ENCODE measurements around the gene MICAL3. TPM values are rescaled to one million over a fixed set of nuclear protein-coding genes. Genes with fewer than 3 reads are reported as not detected.

MICAL3 gene
- total RNA-seq, 6 experiments from 2014 or later, result 38.6 to 44.1 (median 39.7) TPM

DNA sequence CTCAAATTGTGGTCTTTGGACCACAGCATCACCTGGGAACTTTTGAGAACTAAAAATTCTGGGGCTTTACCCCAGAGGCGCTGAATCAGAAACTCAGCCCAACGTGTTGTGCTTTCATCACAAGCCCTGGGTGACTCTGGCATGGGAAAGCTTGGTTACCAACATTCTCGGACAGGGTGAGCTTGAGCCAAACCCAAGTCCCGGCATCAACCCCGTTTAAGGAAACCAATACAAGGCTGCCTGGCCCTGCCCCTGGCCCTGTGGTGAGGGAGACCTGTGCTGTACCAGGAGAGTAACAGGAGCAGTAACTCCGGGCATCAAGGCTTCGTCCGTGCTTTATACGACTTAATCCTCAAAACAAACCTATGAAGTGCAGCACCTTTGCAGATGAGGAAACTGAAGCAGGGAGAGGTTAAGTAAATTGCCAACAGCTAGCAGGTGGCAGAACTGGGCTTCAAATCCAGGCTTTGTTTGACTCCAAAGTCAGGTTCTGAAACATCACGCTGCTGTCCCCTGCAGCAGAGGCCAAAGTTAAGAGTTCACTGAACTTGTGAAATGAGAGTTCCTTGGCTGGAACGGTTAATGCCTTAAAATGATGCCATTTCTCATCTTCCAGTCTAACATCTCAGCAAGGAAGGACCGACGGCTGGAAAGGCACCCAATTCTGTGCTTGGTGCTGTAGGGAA is 186.0 kb downstream of the MICAL3 start:
- TF ChIP-seq, protein P1, sequence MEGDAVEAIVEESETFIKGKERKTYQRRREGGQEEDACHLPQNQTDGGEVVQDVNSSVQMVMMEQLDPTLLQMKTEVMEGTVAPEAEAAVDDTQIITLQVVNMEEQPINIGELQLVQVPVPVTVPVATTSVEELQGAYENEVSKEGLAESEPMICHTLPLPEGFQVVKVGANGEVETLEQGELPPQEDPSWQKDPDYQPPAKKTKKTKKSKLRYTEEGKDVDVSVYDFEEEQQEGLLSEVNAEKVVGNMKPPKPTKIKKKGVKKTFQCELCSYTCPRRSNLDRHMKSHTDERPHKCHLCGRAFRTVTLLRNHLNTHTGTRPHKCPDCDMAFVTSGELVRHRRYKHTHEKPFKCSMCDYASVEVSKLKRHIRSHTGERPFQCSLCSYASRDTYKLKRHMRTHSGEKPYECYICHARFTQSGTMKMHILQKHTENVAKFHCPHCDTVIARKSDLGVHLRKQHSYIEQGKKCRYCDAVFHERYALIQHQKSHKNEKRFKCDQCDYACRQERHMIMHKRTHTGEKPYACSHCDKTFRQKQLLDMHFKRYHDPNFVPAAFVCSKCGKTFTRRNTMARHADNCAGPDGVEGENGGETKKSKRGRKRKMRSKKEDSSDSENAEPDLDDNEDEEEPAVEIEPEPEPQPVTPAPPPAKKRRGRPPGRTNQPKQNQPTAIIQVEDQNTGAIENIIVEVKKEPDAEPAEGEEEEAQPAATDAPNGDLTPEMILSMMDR (IDR thresholded peaks at IDR 0.05), result no peak
- no peak overlapping the region for H3K27ac Mint-ChIP-seq
- H3K4me1 Mint-ChIP-seq (ENCODE audit: low read depth), result no peaks in the 10 kb centered on the region
- no peak for DNase-seq
- H3K9me3 Mint-ChIP-seq, result no peaks in the 10 kb centered on the region
- H3K4me3 Mint-ChIP-seq, result no peak overlapping the region
- no peaks in the 10 kb centered on the region; the same call in 1 of the 2 replicates for H3K36me3 Mint-ChIP-seq (ENCODE audit: low read depth)
- peaks cover 5% of the 10 kb centered on the region for H3K27me3 Mint-ChIP-seq (ENCODE audit: insufficient read depth)

DNA sequence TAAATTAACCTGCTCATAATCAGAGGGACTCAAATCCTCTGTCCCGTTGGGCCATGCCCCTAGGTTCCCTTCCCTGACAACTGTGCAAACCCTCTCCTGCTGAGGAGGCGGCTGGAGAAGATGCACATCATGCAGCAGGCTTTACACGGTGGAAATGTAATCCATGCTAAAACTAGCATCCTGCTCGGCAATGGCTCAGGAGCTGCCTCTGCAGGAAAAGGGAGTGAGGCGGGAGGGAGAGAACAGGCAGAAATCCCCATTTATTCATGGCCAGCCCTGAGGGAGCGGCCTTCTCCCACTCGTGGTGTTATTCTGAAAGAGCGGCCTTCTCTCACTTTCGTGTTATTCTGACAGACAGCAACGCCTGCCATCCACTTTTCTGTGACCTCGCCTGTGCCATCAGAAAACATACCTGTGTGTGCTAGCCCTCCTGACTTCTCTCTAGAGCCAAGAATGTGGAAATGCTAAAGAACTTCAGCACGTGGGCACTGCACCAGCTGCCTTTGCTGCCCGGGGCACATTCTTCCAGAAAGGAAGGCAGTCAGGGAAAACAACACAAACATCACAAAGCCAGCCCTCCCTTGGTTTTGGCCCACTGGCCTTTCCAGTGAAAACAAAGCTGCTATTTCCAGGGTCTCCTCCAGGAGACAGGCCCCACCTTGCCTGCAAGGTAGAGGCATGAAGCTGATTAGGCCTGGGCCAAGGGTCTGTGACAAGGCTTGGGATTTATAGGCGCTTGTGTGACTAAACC is 187.2 kb downstream of the MICAL3 start:
- TF ChIP-seq, protein P1 (IDR thresholded peaks at IDR 0.05), result no peak
- H3K36me3 Mint-ChIP-seq (ENCODE audit: low read depth), result no peaks in the 10 kb centered on the region; the same call in 1 of the 2 replicates
- no peaks in the 10 kb centered on the region for H3K4me1 Mint-ChIP-seq (ENCODE audit: low read depth)
- no peak for DNase-seq
- peaks cover 5% of the 10 kb centered on the region for H3K27me3 Mint-ChIP-seq (ENCODE audit: insufficient read depth)
- H3K4me3 Mint-ChIP-seq, result no peak overlapping the region
- H3K9me3 Mint-ChIP-seq, result no peaks in the 10 kb centered on the region
- H3K27ac Mint-ChIP-seq, result no peak overlapping the region

DNA sequence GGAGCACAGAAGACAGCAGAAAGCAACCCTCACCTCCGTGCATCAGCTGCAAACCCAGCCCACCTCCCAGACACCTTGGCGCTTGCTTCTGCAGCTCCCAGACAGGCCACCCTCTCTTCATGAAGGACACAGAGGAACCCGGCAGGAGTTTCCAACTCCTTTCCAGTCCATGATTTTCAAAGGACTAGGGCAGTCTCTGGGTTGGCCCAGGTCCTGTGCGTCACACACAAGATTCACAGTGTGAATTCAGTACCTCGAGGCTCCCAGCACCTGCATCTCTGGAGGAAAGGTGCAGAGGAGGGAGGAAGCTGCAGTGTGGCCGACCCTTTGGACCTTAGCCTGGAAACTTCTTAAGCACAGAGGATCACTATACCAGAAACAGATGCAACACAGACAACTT is 189.1 kb downstream of the MICAL3 start:
- no peak overlapping the region for H3K4me3 Mint-ChIP-seq
- TF ChIP-seq, protein P1 (IDR thresholded peaks at IDR 0.05), result no peak
- H3K36me3 Mint-ChIP-seq (ENCODE audit: low read depth), result no peaks in the 10 kb centered on the region
- H3K4me1 Mint-ChIP-seq (ENCODE audit: low read depth), result no peaks in the 10 kb centered on the region
- H3K9me3 Mint-ChIP-seq, result no peaks in the 10 kb centered on the region
- no peaks in the 10 kb centered on the region for H3K27me3 Mint-ChIP-seq (ENCODE audit: insufficient read depth)
- no peak overlapping the region for H3K27ac Mint-ChIP-seq
- DNase-seq, result no peak

DNA sequence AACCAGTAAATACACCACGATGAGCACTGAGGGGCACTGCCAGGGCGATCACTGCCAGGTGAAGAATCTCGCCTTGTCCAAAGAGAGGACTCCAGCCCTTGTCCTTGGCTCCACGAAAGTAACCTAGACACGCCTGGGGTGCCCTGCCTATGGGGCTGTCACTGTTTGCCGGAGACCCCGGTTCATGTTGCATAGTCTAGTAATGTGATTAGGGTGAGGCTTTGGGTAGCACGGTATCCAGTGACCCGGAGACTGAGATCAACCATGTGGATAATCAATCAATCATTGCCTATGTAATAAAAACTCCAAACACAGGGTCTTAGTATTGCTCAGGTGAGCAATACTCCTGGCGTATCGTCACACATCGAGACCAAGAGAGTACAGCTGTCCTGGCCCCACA is 190.9 kb downstream of the MICAL3 start:
- Mint-ChIP-seq H3K4me3 (no peak overlapping the region), H3K4me1 (ENCODE audit: low read depth) (peaks cover 8% of the 10 kb centered on the region; the same call in 1 of the 2 replicates), H3K27me3 (ENCODE audit: insufficient read depth) (peaks cover 1% of the 10 kb centered on the region; the same call in 1 of the 2 replicates), H3K27ac (no peak overlapping the region), H3K9me3 (no peaks in the 10 kb centered on the region), H3K36me3 (ENCODE audit: low read depth) (no peaks in the 10 kb centered on the region)
- TF ChIP-seq, protein P1 (IDR thresholded peaks at IDR 0.05), result no peak
- no peak for DNase-seq

DNA sequence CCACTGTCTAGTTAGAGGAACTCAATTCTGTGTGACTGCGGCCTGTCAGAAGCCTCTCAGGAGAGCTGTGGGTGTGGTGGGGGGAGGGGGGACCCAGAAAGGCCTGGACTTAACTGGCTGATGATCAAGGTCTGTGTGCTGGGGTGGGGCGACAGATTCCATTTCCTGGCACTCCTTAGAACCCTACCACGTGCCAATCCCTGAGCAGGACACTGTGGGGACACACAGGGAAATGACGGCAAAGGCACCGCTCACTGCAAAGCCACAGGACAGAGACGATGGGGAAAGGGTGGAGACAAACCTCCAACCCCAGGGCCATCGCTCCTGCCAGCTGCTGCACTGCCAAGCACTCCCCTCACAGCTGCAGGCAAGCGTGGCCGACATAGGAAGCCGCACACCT is 191.7 kb downstream of the MICAL3 start:
- Mint-ChIP-seq H3K27ac (no peak overlapping the region), H3K9me3 (no peaks in the 10 kb centered on the region), H3K36me3 (ENCODE audit: low read depth) (no peaks in the 10 kb centered on the region), H3K4me3 (no peak overlapping the region), H3K4me1 (ENCODE audit: low read depth) (peaks cover 8% of the 10 kb centered on the region; the same call in 1 of the 2 replicates), H3K27me3 (ENCODE audit: insufficient read depth) (peaks cover 1% of the 10 kb centered on the region; the same call in 1 of the 2 replicates)
- DNase-seq, result no peak
- TF ChIP-seq, protein P1 (IDR thresholded peaks at IDR 0.05), result no peak

Data from HFFc6 (cell line).